ENCODE results near the gene GRAP2. TPM values are rescaled to one million over a fixed set of nuclear protein-coding genes. Genes with fewer than 3 reads are reported as not detected.

The GRAP2 gene
- total and polyA plus RNA-seq, 3 donors from 2014 or later: 5.0 to 6.1 (median 5.3) TPM

GRCh38 chr22:39893526-39893925 is 7.4 kb upstream of the GRAP2 start, which contains the start of gene ENTHD1:
TSS of gene ENTHD1 (minus strand) at chr22:39893760. CDS start at chr22:39887748, 6,012 bp downstream.
- Histone ChIP-seq H3K4me3 (peak within 1 kb of the TSS; percentile 20 to 43), H3K27ac (peak within 1 kb of the TSS; percentile 28 to 34), H3K27me3 (no peaks in the 10 kb centered on the region), H3K36me3 (ENCODE audit: low read depth, missing control alignments) (no peaks in the 10 kb centered on the region), H3K4me1 (peaks cover 4% of the 10 kb centered on the region), H3K9me3 (no peaks in the 10 kb centered on the region)
- DNase-seq: peak; percentile 48
- no peak for TF ChIP-seq POLR2A (IDR thresholded peaks at IDR 0.05)
- TF ChIP-seq, protein P1, sequence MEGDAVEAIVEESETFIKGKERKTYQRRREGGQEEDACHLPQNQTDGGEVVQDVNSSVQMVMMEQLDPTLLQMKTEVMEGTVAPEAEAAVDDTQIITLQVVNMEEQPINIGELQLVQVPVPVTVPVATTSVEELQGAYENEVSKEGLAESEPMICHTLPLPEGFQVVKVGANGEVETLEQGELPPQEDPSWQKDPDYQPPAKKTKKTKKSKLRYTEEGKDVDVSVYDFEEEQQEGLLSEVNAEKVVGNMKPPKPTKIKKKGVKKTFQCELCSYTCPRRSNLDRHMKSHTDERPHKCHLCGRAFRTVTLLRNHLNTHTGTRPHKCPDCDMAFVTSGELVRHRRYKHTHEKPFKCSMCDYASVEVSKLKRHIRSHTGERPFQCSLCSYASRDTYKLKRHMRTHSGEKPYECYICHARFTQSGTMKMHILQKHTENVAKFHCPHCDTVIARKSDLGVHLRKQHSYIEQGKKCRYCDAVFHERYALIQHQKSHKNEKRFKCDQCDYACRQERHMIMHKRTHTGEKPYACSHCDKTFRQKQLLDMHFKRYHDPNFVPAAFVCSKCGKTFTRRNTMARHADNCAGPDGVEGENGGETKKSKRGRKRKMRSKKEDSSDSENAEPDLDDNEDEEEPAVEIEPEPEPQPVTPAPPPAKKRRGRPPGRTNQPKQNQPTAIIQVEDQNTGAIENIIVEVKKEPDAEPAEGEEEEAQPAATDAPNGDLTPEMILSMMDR (IDR thresholded peaks at IDR 0.05): no peak
- intact Hi-C loops (cut with DNase I; ENCODE audit: low total_unique reads): no loop called here
- WGBS, 2 donors: 65 to 84% methylated on average over 13 to 20 of the region's 20 CpGs

DNA sequence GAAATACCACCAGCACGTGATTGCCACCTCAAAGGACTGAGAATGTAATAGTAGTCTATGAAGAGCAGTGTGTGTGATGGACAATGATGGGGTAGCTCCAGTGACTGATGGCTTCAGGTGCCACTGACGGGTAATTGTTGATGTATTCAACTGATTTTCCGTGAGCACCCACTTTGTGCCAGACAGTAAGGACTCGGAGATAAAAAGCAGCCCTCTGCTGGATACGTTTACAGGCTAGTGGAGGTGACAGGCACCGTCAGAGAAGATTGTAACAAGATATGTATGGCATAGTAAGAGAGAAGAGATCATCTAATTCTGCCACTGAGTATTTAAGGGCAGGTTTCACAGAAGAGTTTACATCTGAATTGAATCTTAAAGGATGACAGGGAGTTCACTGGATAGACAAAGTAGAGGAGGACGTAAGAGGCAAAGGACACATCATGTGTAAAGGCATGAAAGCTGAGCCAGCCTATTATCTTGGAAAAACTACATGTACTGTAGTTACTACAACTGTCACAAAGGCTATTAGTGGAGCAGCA is 6.3 kb upstream of the GRAP2 start:
- intact Hi-C loops (cut with DNase I; ENCODE audit: low total_unique reads): no loop called here
- TF ChIP-seq POLR2A (IDR thresholded peaks at IDR 0.05): no peak
- TF ChIP-seq, protein P1 (IDR thresholded peaks at IDR 0.05): no peak
- H3K36me3 ChIP-seq (ENCODE audit: low read depth, missing control alignments): no peaks in the 10 kb centered on the region
- peaks cover 12% of the 10 kb centered on the region for H3K4me1 ChIP-seq
- DNase-seq: no peak
- 71 to 77% methylated on average over 7 of the region's 7 CpGs for WGBS, 2 donors
- no peaks in the 10 kb centered on the region for H3K9me3 ChIP-seq
- H3K4me3 ChIP-seq: no peak overlapping the region
- H3K27me3 ChIP-seq: no peaks in the 10 kb centered on the region
- no peak overlapping the region for H3K27ac ChIP-seq

GRCh38 chr22:39895682-39896081 is 5.2 kb upstream of the GRAP2 start:
- peaks cover 12% of the 10 kb centered on the region for H3K4me1 ChIP-seq
- H3K36me3 ChIP-seq (ENCODE audit: low read depth, missing control alignments): no peaks in the 10 kb centered on the region
- intact Hi-C loops (cut with DNase I; ENCODE audit: low total_unique reads): no loop called here
- no peaks in the 10 kb centered on the region for H3K9me3 ChIP-seq
- 78 to 82% methylated on average over 1 of the region's 1 CpG for WGBS, 2 donors
- H3K27me3 ChIP-seq: no peaks in the 10 kb centered on the region
- no peak for DNase-seq
- H3K4me3 ChIP-seq: no peak overlapping the region
- peak overlapping the region in 1 of 2 donors; percentile 47 for H3K27ac ChIP-seq
- TF ChIP-seq, protein P1 (IDR thresholded peaks at IDR 0.05): no peak
- TF ChIP-seq POLR2A (IDR thresholded peaks at IDR 0.05): no peak

GRCh38 chr22:39896313-39896996 is 4.4 kb upstream of the GRAP2 start:
- no peak for DNase-seq
- no peaks in the 10 kb centered on the region for H3K36me3 ChIP-seq (ENCODE audit: low read depth, missing control alignments)
- H3K9me3 ChIP-seq: no peaks in the 10 kb centered on the region
- WGBS, 2 donors: 65 to 69% methylated on average over 6 of the region's 6 CpGs
- H3K27ac ChIP-seq: no peak overlapping the region
- H3K4me3 ChIP-seq: no peak overlapping the region
- no peaks in the 10 kb centered on the region for H3K27me3 ChIP-seq
- TF ChIP-seq, protein P1 (IDR thresholded peaks at IDR 0.05): no peak
- no peak for TF ChIP-seq POLR2A (IDR thresholded peaks at IDR 0.05)
- intact Hi-C loops (cut with DNase I; ENCODE audit: low total_unique reads): no loop called here
- peaks cover 12% of the 10 kb centered on the region for H3K4me1 ChIP-seq
